CD14-positive monocyte (primary cell): ENCODE results near the gene PIK3R6. TPM values are rescaled to one million over a fixed set of nuclear protein-coding genes. Genes with fewer than 3 reads are reported as not detected.

Source experiments
- DNase-seq, 3 donors: peaks; one replicate each; pipeline ENCODE4 v3.0.0-alpha.2; 2011 to 2022
- H2AFZ ChIP-seq: 2 replicates; pipeline ENCODE4 v1.6.0; 2012; ENCODE audit warnings: mild to moderate bottlenecking, low read depth, low read length, inconsistent platforms; ENCODE audit not compliant: insufficient read depth, poor library complexity, severe bottlenecking
- H3K27ac ChIP-seq, 2 donors: 1 replicate in 1 of 2; 2 replicates in 1 of 2; pipeline ENCODE4 v1.5.1; 2012 to 2013; ENCODE audit warnings: low read length in 2 of 2, control low read depth in 1 of 2, inconsistent platforms in 1 of 2, low read depth in 1 of 2, mild to moderate bottlenecking in 1 of 2
- H3K27me3 ChIP-seq, 2 donors: one replicate each; pipeline versions ENCODE4 v1.6.0 to v1.6.1; 2011 to 2013; ENCODE audit warnings: low read length in 2 of 2; ENCODE audit not compliant: control insufficient read depth in 2 of 2, insufficient read depth in 2 of 2
- H3K36me3 ChIP-seq, 2 donors: replicated peaks in 1 of 2; 1 replicate in 1 of 2; 2 replicates in 1 of 2; pipeline versions ENCODE4 v1.5.1 to v1.6.1; 2012 to 2013; ENCODE audit warnings: low read length in 2 of 2, control low read depth in 1 of 2, inconsistent platforms in 1 of 2, mild to moderate bottlenecking in 1 of 2; ENCODE audit not compliant: insufficient read depth in 2 of 2, control insufficient read depth in 1 of 2
- H3K4me1 ChIP-seq, 2 donors: 1 replicate in 1 of 2; 2 replicates in 1 of 2; pipeline versions ENCODE4 v1.5.1 to v1.6.1; 2012 to 2013; ENCODE audit warnings: low read length in 2 of 2, control low read depth in 1 of 2, inconsistent platforms in 1 of 2, mild to moderate bottlenecking in 1 of 2, moderate library complexity in 1 of 2; ENCODE audit not compliant: insufficient read depth in 2 of 2, control insufficient read depth in 1 of 2
- H3K4me2 ChIP-seq: replicated peaks from 2 replicates; pipeline ENCODE3; 2012; ENCODE audit warnings: low read length, moderate library complexity, mild to moderate bottlenecking; ENCODE audit not compliant: poor library complexity, severe bottlenecking; ENCODE audit errors: extremely low read depth
- H3K4me3 ChIP-seq, 3 experiments: fragments of 200-600 bp in 1 of 3; sonication (generic) in 1 of 3; replicated peaks in 1 of 3; 1 replicate in 2 of 3; 2 replicates in 1 of 3; pipeline ENCODE4 v1.5.1; 2011 to 2013; ENCODE audit warnings: low read length in 3 of 3, mild to moderate bottlenecking in 3 of 3, control low read depth in 2 of 3, low read depth in 2 of 3, inconsistent platforms in 1 of 3, moderate library complexity in 1 of 3
- H3K79me2 ChIP-seq: 2 replicates; pipeline ENCODE4 v1.6.0; 2012; ENCODE audit warnings: mild to moderate bottlenecking, control low read depth, inconsistent platforms, low read length, moderate library complexity; ENCODE audit not compliant: insufficient read depth
- H3K9ac ChIP-seq: 2 replicates; pipeline ENCODE4 v1.6.0; 2017; ENCODE audit warnings: low read length, mild to moderate bottlenecking; ENCODE audit not compliant: insufficient read depth, poor library complexity, severe bottlenecking
- H3K9me3 ChIP-seq, 2 donors: replicated peaks in 1 of 2; 1 replicate in 1 of 2; 2 replicates in 1 of 2; pipeline versions ENCODE4 v1.5.1 to v1.6.1; 2012 to 2013; ENCODE audit warnings: low read length in 2 of 2, control low read depth in 1 of 2; ENCODE audit not compliant: control insufficient read depth in 1 of 2, insufficient read depth in 1 of 2
- H4K20me1 ChIP-seq: 2 replicates; pipeline ENCODE4 v1.6.0; 2012; ENCODE audit warnings: mild to moderate bottlenecking, low read length, control low read depth, moderate library complexity; ENCODE audit not compliant: insufficient read depth
- H3K27ac Mint-ChIP-seq, 7 donors: one replicate each; pipeline ENCODE4 v1.8.0; 2020; ENCODE audit warnings: mild to moderate bottlenecking in 7 of 7, mixed read lengths in 7 of 7, moderate library complexity in 6 of 7, inconsistent platforms in 2 of 7
- H3K27me3 Mint-ChIP-seq, 3 donors: one replicate each; pipeline ENCODE4 v1.8.0; 2021 to 2022; ENCODE audit warnings: low read depth in 3 of 3, mild to moderate bottlenecking in 3 of 3, mixed read lengths in 3 of 3, moderate library complexity in 3 of 3, inconsistent platforms in 1 of 3
- H3K36me3 Mint-ChIP-seq, 2 donors: one replicate each; pipeline ENCODE4 v1.8.0; 2020; ENCODE audit warnings: mixed read lengths in 2 of 2, inconsistent platforms in 1 of 2, mild to moderate bottlenecking in 1 of 2
- H3K4me1 Mint-ChIP-seq: one replicate; pipeline ENCODE4 v1.8.0; 2020; ENCODE audit warnings: mild to moderate bottlenecking, mixed read lengths
- H3K4me3 Mint-ChIP-seq, 2 donors: one replicate each; pipeline ENCODE4 v1.8.0; 2020; ENCODE audit warnings: mild to moderate bottlenecking in 2 of 2, mixed read lengths in 2 of 2, moderate library complexity in 1 of 2
- H3K9me3 Mint-ChIP-seq, 7 donors: one replicate each; pipeline ENCODE4 v1.8.0; 2020 to 2022; ENCODE audit warnings: mixed read lengths in 7 of 7, mild to moderate bottlenecking in 6 of 7, moderate library complexity in 6 of 7, inconsistent platforms in 2 of 7
- WGBS: methylation state at CpG from one replicate; pipeline ENCODE4 v1.1.5; 2013; ENCODE audit warnings: missing lambda C conversion rate; ENCODE audit not compliant: insufficient coverage; 5-methylcytosine and 5-hydroxymethylcytosine counted together
- intact Hi-C, 2 donors: fragments of 100-400 bp; cut with micrococcal nuclease; formaldehyde crosslinking; loops; one replicate each; pipeline versions ENCODE4 v1.15.0 to v1.15.1; 2023
- polyA plus RNA-seq, 3 donors: library from polyadenylated mRNA; depleted of rRNA in 1 of 3; unstranded in 2 of 3; stranded (reverse) in 1 of 3; fragments of 300-500 nt in 2 of 3; fragments of >200 nt in 1 of 3; fragmentation: Illumina TruSeq in 2 of 3; gene quantifications; 1 replicate in 2 of 3; 2 replicates in 1 of 3; pipeline ENCODE4 v1.2.3, GENCODE V29; 2012 to 2021
- TF ChIP-seq, protein P1 (sequence below): fragments of 200-600 bp; IDR thresholded peaks from one replicate; pipeline ENCODE4 v1.8.0; 2022; ENCODE audit warnings: antibody characterized with exemption, mild to moderate bottlenecking

PIK3R6 gene
- polyA plus RNA-seq, 3 donors: 3.6 to 23.3 (median 5.8) TPM

DNA sequence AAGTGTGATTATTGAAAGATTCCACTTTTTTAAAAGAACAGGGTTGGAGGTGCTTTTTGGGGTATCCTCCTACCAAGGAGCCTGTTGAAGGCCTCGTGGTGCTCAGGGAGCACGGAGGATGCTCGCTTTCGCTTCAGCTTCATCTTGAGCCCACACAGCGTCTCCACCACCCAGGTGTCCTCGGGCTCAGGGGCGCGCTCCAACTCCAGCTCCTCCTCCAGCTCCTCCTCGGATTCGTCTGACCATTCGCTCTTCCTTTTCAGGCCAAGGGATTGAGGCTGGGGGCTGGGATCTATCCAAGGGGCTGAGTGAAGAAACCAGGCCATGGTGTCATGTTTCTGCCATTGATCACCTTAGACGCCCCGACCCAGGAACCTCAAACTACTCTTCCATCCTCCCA lies 110.3 kb downstream of the PIK3R6 start:
- Histone ChIP-seq H3K4me3 (no peak overlapping the region), H2AFZ (no peak overlapping the region), H3K9me3 (no peaks in the 10 kb centered on the region), H3K4me1 (no peaks in the 10 kb centered on the region), H4K20me1 (no peaks in the 10 kb centered on the region), H3K36me3 (no peaks in the 10 kb centered on the region), H3K27me3 (no peaks in the 10 kb centered on the region), H3K79me2 (no peaks in the 10 kb centered on the region), H3K27ac (no peak overlapping the region), H3K9ac (no peak overlapping the region), H3K4me2 (no peak overlapping the region)
- whole genome bisulfite sequencing: 97% methylated on average over 6 of the region's 13 CpGs
- Mint-ChIP-seq H3K9me3 (peaks cover 0 to 4% (median 3%) of the 10 kb centered on the region in 7 donors), H3K4me1 (no peaks in the 10 kb centered on the region), H3K36me3 (no peaks in the 10 kb centered on the region), H3K27ac (peak overlapping the region in 1 of 7 donors; percentile 58), H3K4me3 (no peak overlapping the region), H3K27me3 (peaks cover 3 to 12% (median 3%) of the 10 kb centered on the region in 3 donors)
- DNase-seq: no peak
- TF ChIP-seq, protein P1, sequence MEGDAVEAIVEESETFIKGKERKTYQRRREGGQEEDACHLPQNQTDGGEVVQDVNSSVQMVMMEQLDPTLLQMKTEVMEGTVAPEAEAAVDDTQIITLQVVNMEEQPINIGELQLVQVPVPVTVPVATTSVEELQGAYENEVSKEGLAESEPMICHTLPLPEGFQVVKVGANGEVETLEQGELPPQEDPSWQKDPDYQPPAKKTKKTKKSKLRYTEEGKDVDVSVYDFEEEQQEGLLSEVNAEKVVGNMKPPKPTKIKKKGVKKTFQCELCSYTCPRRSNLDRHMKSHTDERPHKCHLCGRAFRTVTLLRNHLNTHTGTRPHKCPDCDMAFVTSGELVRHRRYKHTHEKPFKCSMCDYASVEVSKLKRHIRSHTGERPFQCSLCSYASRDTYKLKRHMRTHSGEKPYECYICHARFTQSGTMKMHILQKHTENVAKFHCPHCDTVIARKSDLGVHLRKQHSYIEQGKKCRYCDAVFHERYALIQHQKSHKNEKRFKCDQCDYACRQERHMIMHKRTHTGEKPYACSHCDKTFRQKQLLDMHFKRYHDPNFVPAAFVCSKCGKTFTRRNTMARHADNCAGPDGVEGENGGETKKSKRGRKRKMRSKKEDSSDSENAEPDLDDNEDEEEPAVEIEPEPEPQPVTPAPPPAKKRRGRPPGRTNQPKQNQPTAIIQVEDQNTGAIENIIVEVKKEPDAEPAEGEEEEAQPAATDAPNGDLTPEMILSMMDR: no peak
- intact Hi-C loops: no loop called here

GRCh38 chr17:8755590-8756255 lies 111.8 kb downstream of the PIK3R6 start:
- 95% methylated on average over 11 of the region's 12 CpGs for WGBS
- Mint-ChIP-seq H3K9me3 (peaks cover 0 to 1% (median 0%) of the 10 kb centered on the region in 7 donors), H3K4me3 (no peak overlapping the region), H3K4me1 (no peaks in the 10 kb centered on the region), H3K27ac (peak overlapping the region in 1 of 7 donors; percentile 50), H3K27me3 (peaks cover 3 to 12% (median 3%) of the 10 kb centered on the region in 3 donors), H3K36me3 (no peaks in the 10 kb centered on the region)
- no peaks in the 10 kb centered on the region for H3K79me2 ChIP-seq
- H3K9ac ChIP-seq: no peak overlapping the region
- H4K20me1 ChIP-seq: no peaks in the 10 kb centered on the region
- H3K4me2 ChIP-seq: no peak overlapping the region
- intact Hi-C loops: no loop called here
- no peaks in the 10 kb centered on the region for H3K4me1 ChIP-seq
- no peak overlapping the region for H3K4me3 ChIP-seq
- no peaks in the 10 kb centered on the region for H3K27me3 ChIP-seq
- no peaks in the 10 kb centered on the region for H3K9me3 ChIP-seq
- TF ChIP-seq, protein P1: no peak
- no peak overlapping the region for H3K27ac ChIP-seq
- DNase-seq: no peak
- no peak overlapping the region for H2AFZ ChIP-seq
- no peaks in the 10 kb centered on the region for H3K36me3 ChIP-seq
